Stimulated activated CD4-positive, alpha-beta T cell treated with anti-CD3 and anti-CD28 coated beads, Interleukin-2, amount 100 ng/mL, for 48 hours (primary cell): ENCODE measurements around the gene ST7.

Experiments used
- DNase-seq, 2 donors: peaks; one replicate each; pipeline ENCODE4 v3.0.0-alpha.2; 2020

ST7 gene

DNA sequence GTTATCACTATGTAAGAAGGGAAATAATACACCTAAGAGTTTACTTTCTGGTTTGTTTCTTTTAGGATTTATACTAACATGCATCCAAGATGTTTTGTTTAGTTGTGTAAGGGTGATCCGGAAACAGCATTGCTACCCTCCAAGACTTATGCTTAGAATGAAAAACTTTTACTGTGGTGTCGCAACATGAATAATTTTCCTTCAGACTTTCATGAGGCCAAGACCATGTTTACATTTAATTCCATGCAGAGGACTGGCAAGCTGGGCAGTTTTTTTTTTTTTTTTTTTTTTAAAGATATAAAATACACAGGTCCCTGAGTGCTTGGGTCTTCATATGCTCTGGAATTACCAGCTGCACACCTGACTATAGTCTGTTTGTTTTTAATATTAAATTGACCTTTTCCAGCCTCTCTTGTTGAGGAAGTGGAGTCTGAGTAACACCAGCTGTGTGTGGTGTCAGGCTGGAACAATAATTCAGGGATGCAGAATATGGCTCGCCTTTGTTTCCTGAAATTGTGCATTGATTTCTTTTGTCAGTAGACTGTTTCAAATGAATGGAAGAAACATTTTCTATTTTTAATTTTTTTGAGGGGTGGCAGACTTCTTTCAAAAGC is 81.7 kb downstream of the ST7 start:
- DNase-seq: no peak

- no peak for DNase-seq
These were observed 82.2 kb downstream of the ST7 start for GRCh38 chr7:117035465-117035862.

GRCh38 chr7:117036053-117036669 is 82.9 kb downstream of the ST7 start:
- no peak for DNase-seq

DNA sequence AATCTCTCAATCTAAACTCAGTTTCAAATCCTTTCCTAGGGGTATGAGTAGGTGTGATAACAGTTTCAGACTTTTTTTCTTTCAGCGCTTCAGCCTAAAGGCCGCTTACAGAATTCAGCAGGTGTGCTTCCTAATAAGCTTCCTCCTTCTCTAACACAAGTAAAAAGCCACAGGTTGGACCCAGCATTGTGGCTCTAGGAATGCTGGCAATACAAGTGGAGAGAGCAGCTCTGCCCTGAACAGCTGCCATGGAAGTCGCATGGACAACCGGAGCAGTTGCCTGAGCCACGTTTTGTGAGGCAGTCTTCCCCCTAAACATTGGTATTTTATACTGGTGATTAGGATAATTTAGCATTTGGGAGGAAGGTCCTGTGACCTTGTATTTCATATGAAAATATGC is 83.5 kb downstream of the ST7 start:
- no peak for DNase-seq

DNA sequence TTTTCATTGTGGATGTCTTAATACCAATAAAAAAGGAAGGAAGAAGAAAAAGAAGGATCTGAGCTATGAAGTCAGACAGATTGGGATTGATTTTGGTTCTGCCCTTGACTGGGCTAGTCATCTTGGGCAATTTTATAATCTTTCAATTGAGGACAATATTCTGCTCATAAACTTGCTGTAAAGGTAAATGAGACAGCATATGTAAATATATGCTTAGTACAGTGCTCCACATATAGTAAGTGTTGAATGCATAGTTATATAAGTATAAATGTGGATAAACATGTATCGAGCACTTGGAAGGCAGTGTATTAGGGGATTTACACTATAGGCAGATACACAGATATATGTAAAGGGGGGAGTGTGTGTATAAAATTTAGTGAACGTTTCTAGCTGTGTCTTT is 85.1 kb downstream of the ST7 start:
- DNase-seq: no peak

DNA sequence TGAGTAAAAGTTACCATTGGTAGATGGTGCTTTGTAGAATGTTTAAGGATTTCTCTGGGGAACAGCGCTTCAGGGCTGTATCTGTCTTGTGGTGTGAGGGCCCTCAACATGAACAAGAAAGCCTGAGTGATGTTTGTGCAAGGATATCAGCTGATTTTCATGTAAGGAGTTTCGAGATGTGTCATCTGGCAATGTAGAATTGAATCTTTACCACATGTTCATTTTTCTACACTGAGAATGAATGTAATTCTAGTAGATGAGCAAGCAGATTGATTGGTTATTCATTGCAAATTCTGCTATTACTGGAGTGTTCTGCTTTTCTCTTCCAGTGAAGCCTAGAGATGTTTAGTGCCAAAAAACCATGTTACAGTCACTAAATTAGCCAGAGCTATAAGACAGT is 87.7 kb downstream of the ST7 start:
- DNase-seq: no peak

DNA sequence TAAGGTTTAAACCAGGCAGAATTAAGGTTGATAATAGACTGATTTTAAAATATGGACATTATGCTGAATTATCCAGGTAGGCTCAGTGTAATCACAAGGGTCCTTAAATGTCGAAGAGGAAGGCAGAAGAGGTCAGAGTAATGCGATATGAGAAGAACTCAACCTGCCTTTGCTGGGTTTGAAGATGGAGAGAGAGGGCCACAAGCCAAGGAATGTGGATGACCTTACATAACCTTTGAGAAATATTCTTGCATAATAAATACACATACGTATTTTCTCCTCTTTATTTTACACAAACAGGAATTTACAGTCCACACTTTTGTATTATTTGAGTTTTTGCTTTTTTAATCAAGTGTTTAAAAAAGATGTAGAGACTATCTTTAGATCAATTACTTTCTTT is 88.5 kb downstream of the ST7 start:
- no peak for DNase-seq

DNA sequence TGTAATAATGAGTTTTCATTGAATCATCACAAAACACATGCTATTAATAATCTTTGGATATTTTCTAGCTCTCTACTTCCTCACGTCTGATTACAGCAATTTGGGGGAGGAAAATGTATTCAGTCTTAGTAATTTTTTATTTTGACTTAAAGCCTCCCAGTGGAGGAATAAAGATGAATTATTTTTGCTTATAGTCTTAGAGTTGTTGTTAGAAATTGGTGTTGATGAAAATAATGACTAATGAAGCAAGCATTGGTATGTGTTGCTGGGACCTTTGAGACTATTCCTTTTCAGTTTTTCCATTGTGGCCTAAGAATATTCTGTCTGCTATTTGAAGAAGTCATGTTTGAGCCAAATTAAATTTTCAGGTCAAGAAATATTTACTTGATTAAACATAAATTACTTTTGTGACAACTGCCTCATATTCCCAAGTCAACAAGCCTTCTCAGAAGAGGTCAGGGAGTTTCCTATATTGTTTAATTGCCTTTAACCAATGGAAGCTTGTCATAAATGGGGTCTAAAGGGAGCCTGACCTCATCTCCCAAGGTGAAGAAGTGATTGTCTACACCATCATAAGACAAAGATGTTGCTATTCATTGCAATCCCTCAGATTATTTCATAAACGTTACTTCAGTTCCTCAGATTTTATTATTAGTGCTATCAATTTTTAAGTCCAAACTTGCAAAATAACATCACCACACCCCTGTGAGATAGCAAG is 90.0 kb downstream of the ST7 start:
- DNase-seq: no peak

- DNase-seq: no peak
These were observed 91.4 kb downstream of the ST7 start for GRCh38 chr7:117044664-117045063.

DNA sequence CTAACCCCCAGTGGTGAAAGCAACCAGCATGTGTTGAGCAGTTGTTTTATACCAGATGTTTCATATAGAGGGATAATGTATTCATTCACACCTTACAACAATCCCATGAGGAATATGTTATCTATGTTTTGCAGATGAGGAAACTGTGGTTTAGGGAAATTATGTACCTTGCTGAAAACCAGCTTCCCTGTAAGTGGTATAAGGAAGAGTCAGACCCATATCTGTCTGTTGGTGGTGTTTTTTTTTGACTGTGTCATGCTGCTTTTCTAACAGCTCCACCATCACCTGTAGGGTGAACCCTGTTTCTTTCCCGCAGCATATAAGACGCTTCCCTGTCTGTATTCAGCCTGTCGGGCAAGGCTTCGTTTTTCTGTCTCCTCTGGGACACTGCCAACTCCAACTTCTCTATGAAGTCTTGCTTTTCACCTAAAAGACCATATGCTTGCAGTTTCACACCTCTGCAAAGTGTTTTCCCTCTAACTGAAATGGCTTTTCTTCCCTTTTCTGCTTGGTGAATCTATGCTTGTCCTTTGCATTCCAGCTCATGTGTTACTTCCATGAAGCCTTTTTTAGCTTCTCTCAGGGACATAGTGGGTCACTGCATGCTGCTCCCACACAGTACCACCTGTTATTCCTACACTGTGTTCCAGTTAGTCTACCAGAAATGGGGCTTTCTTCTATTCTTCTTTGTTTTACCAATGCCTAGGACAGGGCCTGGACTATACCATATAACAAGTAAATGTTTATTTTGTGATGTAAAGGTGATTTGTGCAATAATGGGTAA is 92.8 kb downstream of the ST7 start:
- DNase-seq: no peak

DNA sequence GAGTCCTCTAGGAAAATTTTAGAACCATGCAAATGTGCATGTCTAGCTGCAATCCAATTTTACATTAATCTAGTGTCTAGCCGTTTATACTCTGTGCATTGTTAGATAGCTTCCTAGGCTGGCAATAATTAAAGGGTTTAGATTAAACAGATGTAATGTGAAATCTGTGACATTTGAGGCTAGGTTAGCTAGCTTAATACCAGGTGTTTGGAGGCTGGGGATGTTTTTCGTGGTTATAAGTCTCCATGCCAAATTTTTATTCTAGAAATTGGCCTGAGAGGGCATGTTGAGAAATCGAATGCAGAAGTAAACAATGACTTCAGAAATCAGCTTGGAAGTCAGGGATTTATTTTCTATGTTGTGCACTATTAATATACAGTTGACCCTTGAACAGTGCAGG is 94.2 kb downstream of the ST7 start:
- DNase-seq: no peak

DNA sequence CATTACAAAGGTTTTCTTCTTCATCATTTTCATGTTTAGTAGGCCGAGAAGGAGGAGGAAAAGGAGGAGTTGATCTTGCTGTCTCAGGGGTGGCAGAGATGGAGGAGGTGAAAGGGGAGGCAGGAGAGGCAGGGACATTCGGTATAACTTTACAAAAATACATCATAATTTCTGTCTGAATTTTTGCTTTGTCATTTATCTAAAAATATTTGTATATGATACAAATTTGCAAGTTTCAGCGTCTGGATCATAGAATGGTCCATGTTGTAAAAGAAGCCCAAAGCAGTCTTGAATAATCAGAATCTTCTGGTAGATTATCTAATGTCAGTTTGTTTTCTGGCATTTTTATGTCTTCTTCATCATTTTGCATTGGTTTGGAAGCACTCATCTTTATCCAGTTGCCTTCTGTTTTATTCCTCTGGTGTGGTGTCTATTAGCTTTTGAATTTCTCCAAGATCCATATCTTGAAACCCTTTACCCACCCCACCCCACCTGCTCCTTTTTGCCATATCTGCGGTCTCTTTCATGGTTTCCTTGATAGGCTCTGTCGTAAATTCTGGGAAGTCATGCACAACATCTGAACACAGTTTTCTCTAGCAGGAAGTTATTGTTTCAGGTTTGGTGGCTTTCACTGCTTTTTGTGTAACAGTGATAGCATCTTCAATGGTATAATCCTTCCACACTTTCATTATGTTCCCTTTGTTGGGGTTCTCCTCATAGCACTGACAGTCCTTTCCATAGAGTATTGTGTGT is 95.0 kb downstream of the ST7 start:
- no peak for DNase-seq

- DNase-seq: no peak
These were observed 95.6 kb downstream of the ST7 start for GRCh38 chr7:117048882-117049281.

DNA sequence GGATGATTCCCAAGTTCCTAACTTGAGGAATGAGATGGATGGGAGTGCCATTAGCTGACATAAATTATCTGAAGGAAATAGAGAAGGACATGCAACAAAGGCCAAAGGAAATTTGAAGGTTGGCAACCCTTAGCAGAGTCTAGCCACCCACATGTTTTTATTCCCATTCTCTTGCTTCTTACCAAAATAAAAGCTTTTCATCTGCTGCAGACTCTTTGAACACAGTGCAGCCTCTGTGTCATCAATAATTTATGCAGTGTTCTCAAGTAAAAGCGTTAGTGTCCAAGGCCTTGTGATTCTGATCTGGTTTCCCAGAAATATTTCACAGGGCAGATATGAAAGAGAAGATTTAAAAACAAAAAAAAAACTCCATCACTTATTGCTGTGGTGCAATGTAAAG is 98.5 kb downstream of the ST7 start:
- no peak for DNase-seq

DNA sequence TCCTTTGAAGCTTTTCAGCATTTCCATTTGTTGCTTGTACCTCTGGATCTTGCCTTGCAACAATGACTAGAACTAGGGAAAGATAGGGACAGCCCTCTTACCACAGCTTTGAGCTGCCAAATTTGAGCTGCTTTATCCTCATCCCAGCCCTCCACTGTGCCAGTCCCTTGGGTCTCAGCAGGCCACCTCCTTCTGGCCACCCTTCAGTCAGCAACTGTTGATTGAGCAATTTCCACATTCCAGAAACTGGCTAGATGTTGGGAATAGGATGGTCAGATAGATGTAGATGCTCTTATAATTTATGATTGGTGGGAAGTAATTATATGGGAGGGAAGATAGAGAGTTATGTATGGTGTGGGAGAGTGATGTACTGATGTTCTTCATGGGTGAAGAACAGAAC is 100.1 kb downstream of the ST7 start:
- no peak for DNase-seq

DNA sequence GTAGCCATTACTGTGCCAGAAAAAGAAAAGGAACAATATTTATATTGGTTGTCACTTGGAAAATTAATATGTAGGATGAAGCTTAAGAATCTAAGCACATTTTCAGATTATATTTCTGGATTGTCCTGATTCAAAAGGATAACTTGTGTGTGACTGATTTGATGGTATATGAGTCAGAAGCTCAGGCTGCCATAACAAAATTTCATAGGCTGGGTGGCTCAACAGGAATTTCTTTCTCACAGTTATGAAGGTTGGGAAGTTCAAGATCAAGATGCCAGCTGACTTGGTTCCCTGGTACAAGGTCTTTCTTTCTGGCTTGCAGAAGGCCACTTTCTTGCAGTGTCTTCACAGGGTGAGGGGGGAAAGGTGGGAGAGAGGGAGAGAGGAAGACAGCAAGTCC is 108.5 kb downstream of the ST7 start:
- no peak for DNase-seq

DNA sequence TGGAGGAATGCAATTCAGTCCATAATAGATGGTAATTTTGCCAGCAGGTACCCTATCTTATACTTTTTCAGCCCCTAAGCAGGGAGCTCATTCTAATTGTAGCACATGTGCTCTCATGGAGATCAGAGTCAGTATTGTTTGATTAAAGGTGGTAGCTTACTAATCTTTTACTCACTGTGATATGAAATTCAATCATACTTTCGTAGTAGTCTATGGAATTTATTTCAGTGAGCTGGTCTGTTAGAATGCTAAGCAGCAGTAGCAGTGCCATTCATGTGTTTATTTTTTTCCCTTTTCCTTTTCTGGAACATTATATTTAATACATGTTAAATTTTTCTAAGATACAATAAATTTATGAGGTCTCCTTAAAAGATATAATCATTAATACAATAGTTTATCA is 109.0 kb downstream of the ST7 start:
- no peak for DNase-seq

DNA sequence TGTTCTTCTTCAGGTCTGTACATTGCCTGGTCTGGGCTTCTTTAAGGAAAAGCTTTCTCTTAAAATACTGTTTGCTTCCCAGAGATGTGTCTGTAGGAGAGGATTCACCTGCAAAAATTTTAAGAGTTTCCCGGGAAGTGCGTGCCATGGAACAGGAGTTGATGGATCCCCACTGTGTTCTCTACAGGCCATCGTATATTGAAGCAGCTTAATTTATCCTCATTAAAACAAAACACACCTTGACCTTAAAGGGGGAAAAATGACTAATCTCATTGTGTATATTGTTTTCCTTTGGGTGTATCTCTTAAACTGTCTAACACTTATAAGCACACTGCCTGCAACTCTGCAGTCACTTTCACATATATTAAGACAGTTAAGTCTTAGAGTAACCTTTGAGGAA is 111.4 kb downstream of the ST7 start:
- no peak for DNase-seq

DNA sequence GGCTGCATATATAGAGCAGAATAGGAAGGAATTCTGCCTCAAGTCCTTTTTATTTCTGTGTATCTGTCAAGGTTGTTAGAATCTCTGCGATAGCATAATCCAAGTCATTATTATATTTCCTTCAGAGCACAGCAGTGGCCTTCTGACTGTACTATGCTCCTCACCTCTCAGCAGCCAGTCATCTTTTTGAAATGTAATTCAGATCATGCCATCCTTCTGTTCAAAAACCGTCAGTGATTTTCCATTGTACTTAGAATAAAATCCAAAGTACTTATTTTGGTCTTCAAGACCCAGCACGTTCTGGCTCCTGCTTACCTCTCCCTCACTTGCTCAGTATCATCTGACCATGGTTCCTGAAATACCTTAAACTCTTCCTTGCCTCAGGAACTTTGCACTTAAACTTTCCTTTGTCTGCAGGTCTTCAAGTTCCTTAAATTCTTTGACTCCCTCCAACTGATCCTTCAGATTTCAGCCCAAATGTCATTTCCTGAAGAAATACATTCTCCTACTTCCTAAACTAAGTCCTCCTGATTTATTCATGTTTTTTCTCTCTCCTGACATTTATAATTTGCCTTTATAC is 112.4 kb downstream of the ST7 start:
- no peak for DNase-seq

GRCh38 chr7:117066668-117067067 is 113.4 kb downstream of the ST7 start:
- no peak for DNase-seq

DNA sequence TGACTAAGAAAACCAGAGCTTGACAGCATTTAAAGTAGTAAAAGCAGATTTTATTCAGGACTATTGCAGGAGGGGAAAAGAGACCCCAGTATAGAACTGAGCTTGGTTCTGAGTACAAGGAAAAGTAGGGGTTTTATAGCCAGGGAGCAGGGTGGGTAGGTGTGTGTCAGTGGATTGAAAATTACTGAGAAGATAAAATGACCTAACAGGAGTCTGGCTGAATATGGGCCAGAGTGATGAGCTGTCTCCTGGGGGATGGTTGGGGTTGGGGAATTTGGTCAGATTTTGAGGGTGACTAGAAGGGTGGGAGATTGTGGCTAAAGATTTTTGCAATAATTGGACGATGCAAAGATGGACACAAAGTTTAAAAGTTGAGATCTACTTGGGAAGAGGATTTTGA is 114.0 kb downstream of the ST7 start:
- DNase-seq: no peak

GRCh38 chr7:117068511-117069145 is 115.3 kb downstream of the ST7 start:
- DNase-seq: no peak
